SK-N-SH (cell line): ENCODE results near the gene SPTAN1.

Experiments
- FOXM1 ChIP-seq: IDR thresholded peaks from 2 replicates; pipeline ENCODE4 v1.4.0; 2012; ENCODE audit warnings: low read depth, mild to moderate bottlenecking
- POLR2AphosphoS5 ChIP-seq: IDR thresholded peaks from 2 replicates; pipeline ENCODE4 v1.6.1; 2012; ENCODE audit warnings: low read depth, low read length
- SMC3 ChIP-seq: IDR thresholded peaks from 2 replicates; pipeline ENCODE4 v1.6.1; 2012; ENCODE audit warnings: low read depth, low read length, improper control_type of control experiment
- TF ChIP-seq, protein P1 (sequence below): fragments of 200-600 bp; sonication (generic); IDR thresholded peaks from 2 replicates; pipeline ENCODE4 v1.6.1; 2017; ENCODE audit warnings: antibody characterized with exemption, mild to moderate bottlenecking, moderate library complexity

DNA sequence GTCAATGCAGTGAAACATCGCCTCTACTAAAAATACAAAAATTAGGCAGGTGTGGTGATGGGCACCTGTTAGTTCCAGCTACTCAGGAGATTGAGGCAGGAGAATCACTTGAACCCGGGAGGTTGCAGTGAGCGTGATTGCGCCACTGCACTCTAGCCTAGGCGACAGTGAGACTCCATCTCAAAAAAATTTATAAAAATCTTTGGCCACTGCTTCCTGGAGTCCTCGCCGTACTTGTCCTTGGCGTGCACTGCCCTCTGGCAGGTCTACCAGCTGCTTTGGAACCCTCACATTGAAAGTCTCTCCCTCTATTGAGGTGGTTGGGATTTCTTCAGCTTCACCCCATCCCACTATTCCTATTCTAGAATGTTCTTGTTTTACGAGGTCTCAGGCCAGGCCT, 79.2 kb downstream of the SPTAN1 start:
- no peak for TF ChIP-seq POLR2AphosphoS5
- TF ChIP-seq SMC3, result no peak
- TF ChIP-seq, protein P1, sequence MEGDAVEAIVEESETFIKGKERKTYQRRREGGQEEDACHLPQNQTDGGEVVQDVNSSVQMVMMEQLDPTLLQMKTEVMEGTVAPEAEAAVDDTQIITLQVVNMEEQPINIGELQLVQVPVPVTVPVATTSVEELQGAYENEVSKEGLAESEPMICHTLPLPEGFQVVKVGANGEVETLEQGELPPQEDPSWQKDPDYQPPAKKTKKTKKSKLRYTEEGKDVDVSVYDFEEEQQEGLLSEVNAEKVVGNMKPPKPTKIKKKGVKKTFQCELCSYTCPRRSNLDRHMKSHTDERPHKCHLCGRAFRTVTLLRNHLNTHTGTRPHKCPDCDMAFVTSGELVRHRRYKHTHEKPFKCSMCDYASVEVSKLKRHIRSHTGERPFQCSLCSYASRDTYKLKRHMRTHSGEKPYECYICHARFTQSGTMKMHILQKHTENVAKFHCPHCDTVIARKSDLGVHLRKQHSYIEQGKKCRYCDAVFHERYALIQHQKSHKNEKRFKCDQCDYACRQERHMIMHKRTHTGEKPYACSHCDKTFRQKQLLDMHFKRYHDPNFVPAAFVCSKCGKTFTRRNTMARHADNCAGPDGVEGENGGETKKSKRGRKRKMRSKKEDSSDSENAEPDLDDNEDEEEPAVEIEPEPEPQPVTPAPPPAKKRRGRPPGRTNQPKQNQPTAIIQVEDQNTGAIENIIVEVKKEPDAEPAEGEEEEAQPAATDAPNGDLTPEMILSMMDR, result no peak
- no peak for TF ChIP-seq FOXM1
